KG1 (cell line): ENCODE results near the gene PRPH2.
A peak's percentile ranks its signal among the peaks of the same experiment; 100 is the strongest.
"Not testable (repeated sequence)": the region's sequence is repeated elsewhere in the genome, so short reads cannot be mapped to it uniquely, and the experiment has no call there.

Experiments used
- DNase-seq: peaks from one replicate; lab custom pipeline; 2025; lab: John Stamatoyannopoulos, UW

Gene PRPH2

GRCh38 chr6:42742116-42742894 lies 19.9 kb upstream of the PRPH2 start:
- DNase-seq, result no peak

GRCh38 chr6:42740725-42741124 lies 18.3 kb upstream of the PRPH2 start:
- no peak for DNase-seq

- no peak for DNase-seq
Measured at GRCh38 chr6:42735976-42736375, 13.6 kb upstream of the PRPH2 start.

- DNase-seq, result not testable (repeated sequence)
Measured at GRCh38 chr6:42733867-42734481, 11.6 kb upstream of the PRPH2 start.

- DNase-seq, result no peak
Measured at GRCh38 chr6:42729731-42730130, 7.3 kb upstream of the PRPH2 start.

- no peak for DNase-seq
Measured at GRCh38 chr6:42727627-42728026, 5.2 kb upstream of the PRPH2 start.

DNA sequence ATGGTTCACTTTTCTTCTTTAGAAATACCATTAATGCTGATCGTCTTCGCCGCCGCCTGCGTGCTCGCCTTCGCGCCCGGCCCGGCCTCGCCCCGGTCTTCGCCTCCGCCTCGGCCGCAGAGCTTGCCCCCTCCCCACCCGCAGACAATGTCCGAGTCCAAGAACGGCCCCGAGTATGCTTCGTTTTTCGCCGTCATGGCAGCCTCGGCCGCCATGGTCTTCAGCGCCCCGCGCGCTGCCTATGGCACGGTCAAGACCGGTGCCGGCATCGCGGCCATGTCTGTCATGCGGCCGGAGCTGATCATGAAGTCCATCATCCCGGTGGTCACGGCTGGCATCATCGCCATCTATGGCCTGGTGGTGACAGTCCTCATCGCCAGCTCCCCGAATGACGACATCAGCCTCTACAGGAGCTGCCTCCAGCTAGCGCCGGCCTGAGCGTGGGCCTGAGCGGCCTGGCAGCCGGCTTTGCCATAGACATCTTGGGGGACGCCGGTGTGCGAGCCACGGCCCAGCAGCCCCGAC lies 4.8 kb upstream of the PRPH2 start:
- no peak for DNase-seq

- peak; percentile 49 for DNase-seq
Measured at GRCh38 chr6:42726485-42727086, 4.2 kb upstream of the PRPH2 start.

DNA sequence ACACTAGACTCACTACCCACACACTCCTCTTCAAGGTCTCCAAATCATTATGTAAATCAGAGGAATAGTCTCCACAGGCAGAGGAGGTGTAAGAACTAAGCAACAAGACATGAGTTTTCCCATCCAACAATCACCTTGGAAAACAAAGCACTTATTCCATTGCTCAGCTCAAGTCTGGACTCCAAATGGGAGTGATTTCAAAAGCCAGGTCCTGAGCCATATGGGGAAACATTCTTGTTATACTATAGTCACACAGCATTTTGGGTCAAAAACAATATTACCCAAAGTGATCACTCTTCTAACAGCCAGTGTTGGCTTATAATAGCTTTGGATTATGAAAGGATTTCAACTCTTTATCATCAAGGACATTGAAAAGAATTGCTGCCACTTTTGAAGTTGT lies 3.6 kb upstream of the PRPH2 start:
- no peak for DNase-seq

DNA sequence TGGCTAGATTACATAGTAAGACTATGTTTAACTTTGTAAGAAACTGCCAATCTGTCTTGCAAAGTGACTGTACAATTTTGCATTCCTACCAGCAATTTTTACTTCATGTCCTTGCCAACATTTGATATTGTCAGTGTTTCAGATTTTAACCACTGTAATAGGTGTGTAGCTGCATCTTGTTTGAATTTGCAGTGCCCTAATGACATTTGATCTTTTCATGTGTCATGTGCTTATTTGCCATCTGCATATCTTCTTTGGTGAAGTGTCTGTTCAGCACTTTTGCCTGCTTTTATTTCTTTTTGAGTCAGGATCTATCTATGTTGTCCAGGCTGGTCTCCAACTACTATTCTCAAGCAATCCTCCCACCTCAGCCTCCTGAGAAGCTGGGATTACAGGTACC lies 2.4 kb upstream of the PRPH2 start:
- no peak for DNase-seq

DNA sequence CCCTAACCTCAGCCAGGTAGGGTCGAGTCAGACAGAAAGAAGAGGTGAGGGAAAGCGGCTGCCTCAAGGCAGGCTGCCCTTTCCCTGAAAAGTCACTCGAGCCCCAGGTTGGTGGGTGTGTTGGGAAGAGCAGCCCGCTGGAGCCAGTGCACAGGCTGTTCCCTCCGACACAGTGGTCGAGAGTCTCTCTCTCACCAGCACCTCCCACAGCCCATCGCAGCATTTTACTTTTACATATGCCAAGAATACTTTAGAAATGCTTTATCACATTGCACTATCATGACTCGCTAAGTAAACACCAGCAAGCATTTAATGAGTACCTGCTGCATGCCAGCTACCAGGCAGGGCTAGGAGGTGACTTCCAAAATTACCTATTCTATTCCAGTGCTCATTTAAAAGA lies 1.7 kb downstream of the PRPH2 start:
- DNase-seq, result no peak

DNA sequence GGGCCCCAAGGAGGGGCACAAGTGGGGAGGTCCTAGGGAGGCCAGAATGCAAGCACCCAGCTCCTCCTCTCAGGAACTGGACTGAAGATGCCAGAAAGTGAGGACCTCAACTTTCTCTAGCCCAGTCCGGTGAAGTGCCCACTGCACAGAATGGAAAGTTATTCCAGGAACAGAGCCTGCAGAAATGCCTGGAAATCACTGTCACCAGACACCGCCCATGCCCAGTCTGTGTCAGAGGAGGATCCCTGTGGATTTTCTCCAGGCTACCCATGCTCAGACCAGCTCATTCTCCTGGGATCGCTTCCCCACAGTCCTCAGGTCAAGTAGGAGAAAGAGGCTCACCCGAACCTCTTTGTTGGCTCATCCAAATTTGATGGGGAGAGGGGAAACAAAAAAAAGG lies 6.5 kb downstream of the PRPH2 start:
- no peak for DNase-seq

DNA sequence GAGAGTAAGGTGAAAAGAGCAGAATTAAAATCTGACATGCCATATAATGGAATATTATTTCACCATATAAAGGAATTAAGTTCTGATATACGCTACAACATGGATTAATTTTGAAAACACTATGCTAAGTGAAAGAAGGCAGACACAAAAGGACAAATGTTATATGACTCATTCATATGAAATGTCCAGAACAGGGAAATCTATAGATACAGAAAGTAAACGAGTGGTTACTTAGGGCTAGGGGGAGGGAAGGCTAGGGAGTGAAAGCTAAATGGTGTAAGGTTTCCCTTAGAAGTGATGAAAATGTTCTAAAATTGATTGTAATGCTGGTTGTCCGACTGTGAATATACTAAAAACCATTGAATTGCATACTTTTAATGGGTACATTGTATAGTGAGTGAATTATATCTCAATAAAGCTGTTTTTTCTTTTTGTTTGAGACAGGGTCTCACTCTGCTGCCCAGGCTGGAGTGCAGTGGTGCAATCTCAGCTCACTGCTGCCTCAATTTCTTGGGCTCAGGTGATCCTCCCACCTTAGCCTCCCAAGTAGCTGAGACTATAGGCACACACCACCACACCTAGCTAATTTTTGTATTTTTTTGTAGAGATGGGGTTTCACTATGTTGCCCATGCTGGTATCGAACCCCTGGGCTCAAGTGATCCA lies 8.2 kb downstream of the PRPH2 start:
- no peak for DNase-seq

GRCh38 chr6:42711930-42712329 lies 10.5 kb downstream of the PRPH2 start:
- no peak for DNase-seq

DNA sequence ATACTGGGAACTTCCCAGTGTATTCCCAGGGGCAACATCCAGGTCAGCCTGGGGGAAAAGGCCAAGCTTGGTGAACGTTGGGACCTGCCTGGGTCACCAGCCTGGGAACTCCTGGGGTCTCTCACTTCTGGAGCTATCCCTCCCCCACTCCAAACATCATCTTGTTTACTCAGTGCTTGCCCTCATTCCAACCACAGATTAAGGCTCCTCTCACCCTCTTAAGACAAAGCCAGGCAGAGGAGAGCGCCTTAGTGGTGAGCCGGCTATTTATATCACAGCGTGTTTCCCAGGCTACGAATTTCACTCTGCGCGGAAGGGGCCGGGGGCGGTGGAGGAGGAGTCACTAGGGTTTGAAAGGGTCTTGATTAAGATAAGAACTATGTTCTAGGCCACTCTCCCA lies 12.1 kb downstream of the PRPH2 start:
- DNase-seq, result no peak

GRCh38 chr6:42709871-42710270 lies 12.5 kb downstream of the PRPH2 start:
- DNase-seq, result no peak

DNA sequence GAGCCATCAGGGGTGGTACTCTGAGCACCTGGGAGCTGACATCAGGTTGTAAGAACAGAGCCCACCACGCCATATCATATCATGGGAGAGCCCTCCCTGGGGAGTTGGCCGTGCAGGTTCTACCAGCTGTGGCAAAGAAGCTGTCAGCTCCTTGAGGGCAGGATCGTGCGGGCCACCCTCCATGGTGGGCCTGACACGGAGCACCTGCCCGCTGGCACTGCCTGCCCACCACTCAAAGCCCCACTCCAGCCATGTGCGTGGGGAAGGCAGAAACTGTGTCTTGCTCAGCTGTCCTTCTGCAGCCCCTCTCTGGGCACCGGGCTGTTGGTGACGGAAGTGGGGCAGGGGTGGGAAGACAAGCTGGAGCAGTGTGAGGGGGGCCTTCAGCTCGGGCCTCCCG lies 14.3 kb downstream of the PRPH2 start:
- DNase-seq, result no peak

DNA sequence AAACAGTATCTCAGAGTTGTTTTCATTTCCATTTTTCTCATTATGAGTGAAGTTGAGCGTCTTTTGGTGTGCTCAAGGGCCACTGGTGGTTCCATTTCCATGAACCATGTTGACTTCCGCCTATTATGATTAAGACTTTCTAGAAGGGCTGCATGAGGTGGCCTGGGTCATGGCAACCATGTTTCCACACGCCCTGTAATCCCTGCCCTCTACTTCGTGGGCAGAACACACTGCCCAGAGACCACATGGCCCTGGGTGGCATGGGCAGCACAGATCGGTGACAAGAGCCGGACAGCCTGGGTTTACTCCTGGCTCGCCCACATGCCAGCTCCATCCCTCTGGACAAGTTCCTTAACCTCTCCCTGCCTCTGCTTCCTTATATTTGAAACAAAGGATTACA lies 14.8 kb downstream of the PRPH2 start:
- no peak for DNase-seq

DNA sequence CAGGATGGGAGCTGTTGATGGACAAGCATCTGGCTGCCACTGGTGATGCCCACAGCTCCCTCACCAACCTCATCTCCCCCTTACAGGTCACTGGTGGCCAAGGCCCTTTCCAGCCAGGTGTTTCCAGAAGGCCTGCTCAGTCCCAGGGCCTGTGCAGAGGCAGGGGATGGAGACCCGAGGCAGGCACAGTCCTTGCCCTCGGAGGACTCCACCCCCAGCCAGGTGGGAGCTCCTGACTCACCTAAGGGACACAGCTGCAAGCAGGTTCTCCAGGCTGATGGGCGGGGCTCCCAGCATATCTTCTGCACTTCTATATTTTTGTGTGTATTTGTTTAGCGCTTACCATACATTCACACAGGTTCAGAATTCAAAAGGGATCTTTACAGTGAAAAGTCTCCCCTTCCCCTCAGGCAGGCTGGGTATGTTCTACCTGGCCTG lies 17.4 kb downstream of the PRPH2 start:
- DNase-seq, result no peak

DNA sequence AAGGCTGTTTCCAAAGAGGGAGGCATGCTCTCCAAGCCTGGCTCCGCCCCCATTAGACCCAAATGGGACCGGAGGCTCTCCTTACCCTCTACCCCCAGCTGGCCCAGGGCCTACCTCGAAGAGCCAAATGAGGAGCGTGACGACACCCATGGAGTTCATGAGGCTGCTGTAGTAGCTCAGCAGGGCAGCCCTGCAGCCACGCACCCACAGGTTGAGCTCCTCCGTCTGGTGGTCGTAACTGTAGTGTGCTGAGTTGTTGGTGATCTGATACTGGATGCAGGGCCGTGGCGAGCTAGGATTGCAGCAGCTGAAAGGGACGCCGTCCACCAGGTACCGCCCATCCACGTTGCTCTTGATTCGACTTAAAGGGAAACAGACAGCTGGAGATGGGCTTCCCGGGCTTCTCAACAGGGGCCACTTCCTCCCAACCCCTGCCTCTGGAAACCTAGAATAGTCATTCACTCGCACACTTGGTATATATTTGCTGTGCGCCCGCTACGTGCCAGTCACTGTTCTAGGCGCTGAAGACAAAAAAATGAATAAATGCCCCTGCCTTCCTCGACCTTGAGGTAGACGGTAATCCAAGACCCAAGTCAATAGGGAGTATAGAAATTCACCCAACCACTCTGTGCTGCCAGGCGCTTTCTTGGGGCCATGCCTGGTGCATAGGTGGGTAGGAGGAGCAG lies 18.0 kb downstream of the PRPH2 start:
- no peak for DNase-seq

DNA sequence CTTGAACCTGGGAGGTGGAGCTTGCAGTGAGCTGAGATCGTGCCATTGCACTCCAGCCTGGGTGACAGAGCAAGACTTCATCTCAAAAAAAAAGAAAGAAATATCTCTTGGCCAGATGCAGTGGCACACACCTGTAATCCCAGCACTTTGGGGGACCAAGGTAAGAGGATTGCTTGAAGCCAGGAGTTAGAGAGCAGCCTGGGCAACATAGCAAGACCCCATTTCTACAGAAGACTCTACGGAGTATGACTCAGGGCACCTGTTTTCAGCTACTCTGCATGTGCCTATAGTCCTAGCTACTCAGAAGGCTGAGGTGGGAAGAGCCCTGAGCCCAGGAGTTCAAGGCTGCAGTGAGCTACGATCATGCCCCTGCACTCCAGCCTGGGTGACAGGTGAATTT lies 19.6 kb downstream of the PRPH2 start:
- DNase-seq, result not testable (repeated sequence)

GRCh38 chr6:42702200-42702599 lies 20.2 kb downstream of the PRPH2 start:
- DNase-seq, result no peak
